Chondrocyte (in vitro differentiated cells): ENCODE data around the gene KRTAP29-1. TPM values are rescaled to one million over a fixed set of nuclear protein-coding genes. Genes with fewer than 3 reads are reported as not detected.
"Not testable (repeated sequence)": the region's sequence is repeated elsewhere in the genome, so short reads cannot be mapped to it uniquely, and the experiment has no call there.

Source experiments
- DNase-seq: peaks from one replicate; pipeline ENCODE4 v3.0.0; 2021; ENCODE audit warnings: mixed read lengths, low spot score
- H3K27ac Mint-ChIP-seq: one replicate; pipeline ENCODE4 v1.8.0; 2021; ENCODE audit warnings: mild to moderate bottlenecking, moderate library complexity, mixed read lengths; ENCODE audit not compliant: unreplicated experiment
- H3K27me3 Mint-ChIP-seq: 2 replicates; pipeline ENCODE4 v1.8.0; 2021; ENCODE audit warnings: low read depth, mixed read lengths
- H3K36me3 Mint-ChIP-seq: 2 replicates; pipeline ENCODE4 v1.8.0; 2021; ENCODE audit warnings: low read depth, mixed read lengths
- H3K4me1 Mint-ChIP-seq: 2 replicates; pipeline ENCODE4 v1.8.0; 2021; ENCODE audit warnings: low read depth, mild to moderate bottlenecking, mixed read lengths
- H3K4me3 Mint-ChIP-seq: one replicate; pipeline ENCODE4 v1.8.0; 2021; ENCODE audit warnings: mild to moderate bottlenecking, moderate library complexity, mixed read lengths; ENCODE audit not compliant: unreplicated experiment
- H3K9me3 Mint-ChIP-seq: 2 replicates; pipeline ENCODE4 v1.8.0; 2021; ENCODE audit warnings: low read depth, mixed read lengths
- CTCF ChIP-seq: fragments of 200-600 bp; sonication (generic); IDR thresholded peaks from 2 replicates; pipeline ENCODE4 v1.5.0; 2021; ENCODE audit warnings: antibody characterized with exemption, mild to moderate bottlenecking, moderate library complexity
- total RNA-seq: library from RNA; stranded (reverse); gene quantifications from 3 replicates; pipeline ENCODE4 v1.2.1, GENCODE V29; 2021

Gene KRTAP29-1
- total RNA-seq, 1 donor from 2014 or later, result not detected

GRCh38 chr17:41271858-41272257, 30.8 kb downstream of the KRTAP29-1 start:
- Mint-ChIP-seq H3K27ac (no peak overlapping the region), H3K4me3 (no peak overlapping the region), H3K9me3 (no peaks in the 10 kb centered on the region), H3K27me3 (peaks cover 9% of the 10 kb centered on the region), H3K4me1 (no peaks in the 10 kb centered on the region), H3K36me3 (no peaks in the 10 kb centered on the region)
- no peak for TF ChIP-seq CTCF
- no peak for DNase-seq

DNA sequence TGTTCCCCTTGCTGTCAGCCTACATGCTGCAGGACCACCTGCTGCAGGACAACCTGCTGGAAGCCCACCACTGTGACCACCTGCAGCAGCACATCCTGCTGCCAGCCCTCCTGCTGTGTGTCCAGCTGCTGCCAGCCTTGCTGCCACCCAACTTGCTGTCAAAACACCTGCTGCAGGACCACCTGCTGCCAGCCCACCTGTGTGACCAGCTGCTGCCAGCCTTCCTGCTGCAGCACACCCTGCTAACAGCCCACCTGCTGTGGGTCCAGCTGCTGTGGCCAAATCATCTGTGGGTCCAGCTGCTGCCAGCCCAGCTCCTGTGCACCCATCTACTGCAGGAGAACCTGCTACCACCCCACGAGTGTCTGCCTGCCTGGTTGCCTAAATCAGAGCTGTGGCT, 31.3 kb downstream of the KRTAP29-1 start:
- DNase-seq, H3K27me3 Mint-ChIP-seq, H3K4me1 Mint-ChIP-seq, H3K27ac Mint-ChIP-seq, H3K36me3 Mint-ChIP-seq, H3K9me3 Mint-ChIP-seq, H3K4me3 Mint-ChIP-seq: not testable (repeated sequence)

DNA sequence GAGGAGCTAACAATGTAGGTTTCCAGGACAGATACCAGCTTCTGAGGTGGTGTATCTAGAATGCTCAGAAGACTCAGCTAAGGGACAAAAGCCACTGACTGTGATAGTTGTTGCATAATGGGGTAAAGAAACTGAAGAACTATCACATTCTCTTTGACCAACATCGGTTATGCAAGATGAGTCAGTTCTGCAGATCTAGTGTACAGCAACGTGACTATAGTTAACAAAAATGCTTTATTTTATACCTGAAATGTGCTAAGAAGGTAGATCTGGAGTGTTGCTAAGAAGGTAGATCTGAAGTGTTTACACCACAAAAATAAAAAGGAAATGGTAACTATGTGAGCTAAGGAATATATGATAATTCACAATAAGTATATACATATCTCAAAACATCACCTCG, 34.9 kb downstream of the KRTAP29-1 start:
- peaks cover 2% of the 10 kb centered on the region for H3K36me3 Mint-ChIP-seq
- TF ChIP-seq CTCF, result no peak
- H3K27ac Mint-ChIP-seq, result no peak overlapping the region
- peaks cover 8% of the 10 kb centered on the region for H3K27me3 Mint-ChIP-seq
- no peaks in the 10 kb centered on the region for H3K9me3 Mint-ChIP-seq
- no peak for DNase-seq
- H3K4me1 Mint-ChIP-seq, result no peaks in the 10 kb centered on the region
- H3K4me3 Mint-ChIP-seq, result no peak overlapping the region

DNA sequence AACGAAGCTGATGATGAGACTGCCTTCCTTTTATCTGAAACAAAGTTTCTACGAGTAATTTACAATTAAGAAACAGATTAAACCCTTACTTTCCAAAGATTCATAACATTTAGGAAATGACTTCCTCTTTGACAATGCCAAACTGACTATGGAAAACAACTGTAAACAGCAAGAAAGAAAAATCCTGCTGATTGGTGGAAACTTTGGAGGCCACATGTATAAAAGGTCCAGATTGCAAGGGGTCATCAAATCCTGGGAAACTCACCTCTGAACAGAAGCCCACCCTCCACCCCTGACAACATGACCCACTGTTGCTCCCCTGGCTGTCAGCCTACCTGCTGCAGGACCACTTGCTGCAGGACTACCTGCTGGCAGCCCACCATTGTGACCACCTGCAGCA, 37.6 kb downstream of the KRTAP29-1 start, which contains the start of gene KRTAP9-6:
TSS of gene KRTAP9-6 (plus strand) at position 301 of the 400 bp plus-strand sequence. CDS start at position 301, 0 bp downstream.
- TF ChIP-seq CTCF, result no peak

DNA sequence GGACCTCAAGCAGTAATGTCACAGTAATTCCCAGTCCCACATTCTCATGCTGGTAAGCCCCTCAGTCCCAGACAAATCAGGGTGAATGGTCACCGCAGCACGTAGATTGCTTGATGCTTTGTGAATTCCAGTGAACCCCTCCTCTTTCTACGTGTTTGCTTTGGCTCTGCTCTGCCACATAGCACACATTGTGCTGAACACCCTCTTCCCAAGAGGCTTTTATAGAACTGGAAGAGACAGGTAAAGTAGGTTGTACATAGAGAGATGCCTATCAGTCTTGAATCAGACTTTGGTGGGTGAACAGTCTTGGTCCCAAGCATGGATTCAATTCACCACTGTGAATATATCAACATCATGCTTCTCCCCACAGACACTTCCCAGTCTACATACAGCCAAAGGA, 38.1 kb downstream of the KRTAP29-1 start:
- Mint-ChIP-seq H3K27ac (no peak overlapping the region), H3K36me3 (peaks cover 2% of the 10 kb centered on the region), H3K9me3 (peaks cover 2% of the 10 kb centered on the region), H3K4me3 (no peak overlapping the region), H3K27me3 (peaks cover 16% of the 10 kb centered on the region), H3K4me1 (no peaks in the 10 kb centered on the region)
- TF ChIP-seq CTCF, result no peak
- no peak for DNase-seq

More for the DNA sequence above, 37.6 kb downstream of the KRTAP29-1 start, which contains the start of gene KRTAP9-6:
- Mint-ChIP-seq H3K36me3 (peaks cover 2% of the 10 kb centered on the region), H3K27me3 (peaks cover 16% of the 10 kb centered on the region), H3K4me1 (no peaks in the 10 kb centered on the region), H3K4me3 (no peak within 1 kb of the TSS), H3K27ac (no peak within 1 kb of the TSS), H3K9me3 (peaks cover 2% of the 10 kb centered on the region)
- DNase-seq, result no peak

DNA sequence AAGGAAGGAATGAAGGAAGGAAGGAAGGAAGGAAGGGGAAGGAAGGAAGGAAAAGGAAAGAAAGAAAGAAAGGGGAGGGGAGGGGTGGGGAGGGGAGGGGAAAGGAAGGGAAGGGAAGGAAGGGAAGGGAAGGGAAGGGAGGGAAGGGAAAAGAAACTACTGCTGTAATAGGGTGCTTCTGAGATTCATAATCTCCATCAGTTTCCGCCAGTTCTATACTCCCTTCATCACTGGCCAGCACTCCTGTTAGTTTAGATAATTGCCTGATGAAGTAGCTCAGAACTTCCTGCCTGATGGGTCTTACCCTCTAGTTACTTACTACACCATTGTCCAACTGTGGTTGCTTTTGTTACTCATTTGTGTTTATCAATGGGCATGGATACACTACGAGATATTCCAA, 39.4 kb downstream of the KRTAP29-1 start:
- peaks cover 16% of the 10 kb centered on the region for H3K27me3 Mint-ChIP-seq
- H3K36me3 Mint-ChIP-seq, result peaks cover 2% of the 10 kb centered on the region
- no peak for DNase-seq
- H3K27ac Mint-ChIP-seq, result no peak overlapping the region
- peaks cover 2% of the 10 kb centered on the region for H3K9me3 Mint-ChIP-seq
- TF ChIP-seq CTCF, result no peak
- no peak overlapping the region for H3K4me3 Mint-ChIP-seq
- H3K4me1 Mint-ChIP-seq, result no peaks in the 10 kb centered on the region
